Colonic mucosa (tissue), 4 donors: ENCODE data around the gene USH1C. TPM values are rescaled to one million over a fixed set of nuclear protein-coding genes. Genes with fewer than 3 reads are reported as not detected.

Source experiments
- DNase-seq: peaks from one replicate; pipeline ENCODE4 v3.0.0-alpha.2; 2020
- H3K27ac ChIP-seq: fragments of 200-600 bp; one replicate; pipeline ENCODE4 v1.8.0; 2021
- H3K27me3 ChIP-seq: fragments of 200-600 bp; one replicate; pipeline ENCODE4 v1.8.0; 2021
- H3K36me3 ChIP-seq: fragments of 200-600 bp; one replicate; pipeline ENCODE4 v1.8.0; 2021
- H3K4me1 ChIP-seq: fragments of 200-600 bp; one replicate; pipeline ENCODE4 v1.8.0; 2021; ENCODE audit warnings: mild to moderate bottlenecking
- H3K4me3 ChIP-seq: fragments of 200-600 bp; one replicate; pipeline ENCODE4 v1.8.0; 2021
- H3K9ac ChIP-seq, 2 donors: one replicate each; pipeline ENCODE4 v1.7.0; 2013; ENCODE audit warnings: control low read depth in 2 of 2, low read depth in 2 of 2, low read length in 2 of 2
- H3K9me3 ChIP-seq: fragments of 200-600 bp; one replicate; pipeline ENCODE4 v1.8.0; 2021
- CTCF ChIP-seq: fragments of 200-600 bp; IDR thresholded peaks from one replicate; pipeline ENCODE4 v1.8.0; 2022; ENCODE audit warnings: antibody characterized with exemption, mild to moderate bottlenecking
- intact Hi-C: fragments of 100-400 bp; cut with DNase I; formaldehyde crosslinking; loops from one replicate; pipeline ENCODE4 v1.14.1; 2022
- total RNA-seq, 2 donors: library from RNA; stranded (reverse); fragmentation: NEBNext Ultra II Directional in 1 of 2; extraction: Animal tissue kit (Norgen Biotek cat#: 25700) in 1 of 2; gene quantifications; one replicate each; pipeline ENCODE4 v1.2.1, GENCODE V29; 2021
- donor health status: healthy.
- donor health status: DM: no; HTN: no; CAD: no.
- donor health status: DM: no; HTN: no; CAD: no.

Gene USH1C
- total RNA-seq, 2 donors from 2014 or later, result 143 to 161 TPM

DNA sequence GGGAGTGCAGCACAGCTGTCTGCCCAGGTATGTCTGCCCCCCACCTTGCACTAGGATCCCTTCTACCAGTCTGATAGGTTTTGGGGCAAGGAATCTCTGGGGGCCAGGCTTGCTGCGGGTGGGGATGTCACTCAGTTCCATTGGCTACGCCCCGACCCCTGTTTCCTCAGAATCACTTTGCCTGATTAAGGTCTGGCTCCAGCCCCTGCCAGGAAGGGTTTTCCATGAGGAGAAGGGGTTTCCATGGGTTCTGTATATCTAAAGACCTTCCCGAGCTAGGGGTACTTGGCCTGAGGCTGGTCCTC is 16.8 kb upstream of the USH1C start:
- TF ChIP-seq CTCF, result no peak
- H3K9ac ChIP-seq, result no peak overlapping the region
- DNase-seq, result peak; percentile 6
- intact Hi-C loops, result no loop called here
- H3K4me1 ChIP-seq, result no peaks in the 10 kb centered on the region
- H3K36me3 ChIP-seq, result no peaks in the 10 kb centered on the region
- H3K27ac ChIP-seq, result no peak overlapping the region
- H3K4me3 ChIP-seq, result no peak overlapping the region
- H3K9me3 ChIP-seq, result no peaks in the 10 kb centered on the region
- H3K27me3 ChIP-seq, result no peaks in the 10 kb centered on the region

GRCh38 chr11:17560281-17561110 is 16.3 kb upstream of the USH1C start:
- no peak for TF ChIP-seq CTCF
- Histone ChIP-seq H3K27ac (no peak overlapping the region), H3K9ac (no peak overlapping the region), H3K27me3 (no peaks in the 10 kb centered on the region), H3K36me3 (no peaks in the 10 kb centered on the region), H3K4me1 (no peaks in the 10 kb centered on the region), H3K4me3 (no peak overlapping the region), H3K9me3 (no peaks in the 10 kb centered on the region)
- intact Hi-C loops, result no loop called here
- DNase-seq, result no peak

- H3K27ac ChIP-seq, result no peak overlapping the region
- no peaks in the 10 kb centered on the region for H3K9me3 ChIP-seq
- no peak for DNase-seq
- no peak overlapping the region for H3K9ac ChIP-seq
- no peak overlapping the region for H3K4me3 ChIP-seq
- intact Hi-C loops, result no loop called here
- H3K4me1 ChIP-seq, result no peaks in the 10 kb centered on the region
- no peak for TF ChIP-seq CTCF
- no peaks in the 10 kb centered on the region for H3K36me3 ChIP-seq
- no peaks in the 10 kb centered on the region for H3K27me3 ChIP-seq
Observed at GRCh38 chr11:17559341-17560087, 15.3 kb upstream of the USH1C start.

- DNase-seq, result no peak
- Histone ChIP-seq H3K4me1 (no peaks in the 10 kb centered on the region), H3K27ac (no peak overlapping the region), H3K9me3 (no peaks in the 10 kb centered on the region), H3K4me3 (no peak overlapping the region), H3K9ac (no peak overlapping the region), H3K27me3 (no peaks in the 10 kb centered on the region), H3K36me3 (no peaks in the 10 kb centered on the region)
- TF ChIP-seq CTCF, result no peak
- intact Hi-C loops, result no loop called here
Observed at GRCh38 chr11:17558916-17559315, 14.7 kb upstream of the USH1C start.

DNA sequence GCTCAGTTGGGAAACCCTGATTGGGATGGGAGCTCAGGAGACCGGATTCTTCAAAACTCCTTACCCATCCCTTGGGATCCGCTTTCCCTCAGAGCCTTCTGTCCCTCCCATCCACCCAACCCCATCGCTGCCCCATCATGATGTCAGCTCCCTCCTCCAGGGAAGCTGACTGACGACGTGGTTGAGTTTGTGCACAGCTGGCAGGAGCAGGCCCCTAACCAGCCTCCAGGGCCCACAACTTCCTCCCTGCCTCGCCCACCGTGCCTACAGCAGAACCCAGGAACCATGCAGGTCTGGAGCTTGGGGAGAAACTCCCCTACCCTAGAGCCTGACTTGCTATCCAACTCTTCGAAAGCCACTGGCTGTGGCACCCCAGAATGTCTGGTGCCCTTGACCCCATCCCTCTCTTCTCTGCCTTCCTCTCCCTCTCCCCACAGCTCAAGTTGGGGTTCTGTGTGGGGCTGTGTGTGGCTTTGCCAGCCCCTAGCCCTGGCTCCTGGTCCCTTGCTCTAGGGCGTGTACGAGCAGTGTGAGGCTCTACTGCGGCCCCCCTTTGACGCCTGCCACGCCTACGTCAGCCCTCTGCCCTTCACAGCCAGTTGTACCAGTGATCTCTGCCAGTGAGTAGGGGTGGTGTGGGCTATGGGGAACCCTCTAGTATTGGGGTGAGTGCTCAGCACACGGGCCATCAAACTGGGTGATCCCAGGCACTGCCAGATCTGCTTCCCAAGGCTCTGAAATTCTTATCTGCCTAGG is 14.0 kb upstream of the USH1C start:
- Histone ChIP-seq H3K9ac (no peak overlapping the region), H3K4me3 (no peak overlapping the region), H3K9me3 (no peaks in the 10 kb centered on the region), H3K27ac (no peak overlapping the region), H3K4me1 (no peaks in the 10 kb centered on the region), H3K36me3 (no peaks in the 10 kb centered on the region), H3K27me3 (no peaks in the 10 kb centered on the region)
- no peak for TF ChIP-seq CTCF
- DNase-seq, result no peak
- intact Hi-C loops, result no loop called here
